Upper lobe of right lung (tissue), 1 donor: ENCODE data around the gene SDF4. TPM values are rescaled to one million over a fixed set of nuclear protein-coding genes. Genes with fewer than 3 reads are reported as not detected.

Source experiments
- ATAC-seq: fragments of 200-7000 bp; cut with Tn5 transposase; one replicate; pipeline ENCODE4 v1.9.1; 2020; ENCODE audit warnings: mild to moderate bottlenecking, moderate library complexity
- DNase-seq: peaks from one replicate; pipeline ENCODE4 v3.0.0-alpha.2; 2020
- H3K27ac ChIP-seq: fragments of 200-600 bp; one replicate; pipeline ENCODE4 v1.8.0; 2022
- H3K27me3 ChIP-seq: fragments of 200-600 bp; one replicate; pipeline ENCODE4 v1.8.0; 2022; ENCODE audit warnings: mild to moderate bottlenecking
- H3K36me3 ChIP-seq: fragments of 200-600 bp; one replicate; pipeline ENCODE4 v1.8.0; 2022
- H3K4me1 ChIP-seq: fragments of 200-600 bp; one replicate; pipeline ENCODE4 v1.8.0; 2022
- H3K4me3 ChIP-seq: fragments of 200-600 bp; one replicate; pipeline ENCODE4 v1.8.0; 2022; ENCODE audit warnings: mild to moderate bottlenecking
- H3K9me3 ChIP-seq: fragments of 200-600 bp; one replicate; pipeline ENCODE4 v1.8.0; 2022
- intact Hi-C: fragments of 100-400 bp; cut with DNase I; formaldehyde crosslinking; loops from one replicate; pipeline ENCODE4 v1.11.0; 2022
- total RNA-seq: library from RNA; stranded (reverse); fragmentation: NEBNext Ultra II Directional; extraction: Animal tissue kit (Norgen Biotek cat#: 25700); gene quantifications from one replicate; pipeline ENCODE4 v1.2.1, GENCODE V29; 2021
- TF ChIP-seq, protein P1 (sequence below): fragments of 200-600 bp; IDR thresholded peaks from one replicate; pipeline ENCODE4 v1.8.0; 2022; ENCODE audit warnings: antibody characterized with exemption
- donor health status: DM: no; HTN: yes; CAD: no; lungs with severe emphysema.

SDF4 gene
- total RNA-seq, 1 donor from 2014 or later = 132 TPM

DNA sequence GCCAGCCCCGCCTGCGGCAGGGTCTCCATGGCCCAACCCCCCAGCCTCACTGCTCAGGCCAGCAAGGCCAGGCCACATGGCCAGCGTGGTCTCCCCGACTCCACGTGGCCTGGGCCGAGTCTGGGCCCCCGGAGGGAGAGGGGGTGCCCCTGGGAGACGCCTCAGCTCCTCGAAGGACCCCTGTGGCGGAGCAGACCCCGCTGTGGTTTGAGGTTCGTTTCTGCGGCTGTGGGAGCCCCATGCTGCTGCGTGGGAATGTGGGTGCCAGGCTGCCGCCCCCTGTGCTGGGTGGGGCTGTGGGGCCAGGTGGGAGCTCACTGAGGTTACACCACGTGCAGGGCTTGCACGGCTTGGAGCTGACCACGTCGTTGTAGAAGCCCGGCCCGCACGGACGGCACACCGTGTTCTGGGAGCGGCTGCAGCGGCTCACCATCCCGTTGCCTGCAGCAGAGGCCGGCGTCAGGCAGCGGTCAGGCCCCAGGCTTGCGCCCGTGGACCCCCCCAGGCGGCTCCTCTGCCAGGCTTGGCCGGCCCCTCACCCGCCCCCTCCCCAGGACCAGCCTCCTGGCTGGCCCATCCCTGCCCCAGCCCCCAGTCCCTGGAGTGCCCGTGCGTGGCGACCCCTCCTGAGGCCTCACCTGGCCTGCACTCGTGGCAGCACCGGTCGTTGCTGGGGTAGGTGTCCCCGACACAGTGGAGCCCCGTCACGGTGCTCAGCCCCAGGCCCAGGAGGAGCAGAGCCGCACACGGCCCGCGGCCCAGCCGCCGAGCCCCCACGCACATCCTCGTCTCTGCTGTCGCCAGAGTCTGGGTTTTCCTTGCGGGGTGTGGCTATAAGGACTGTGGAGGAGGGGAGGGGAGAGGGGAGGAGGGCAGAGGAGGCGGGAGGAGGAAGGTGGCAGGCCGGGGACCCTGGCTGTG is 18.2 kb downstream of the SDF4 start, which contains the start of gene TNFRSF4:
TSS of gene TNFRSF4 (minus strand) at position 809 of the 921 bp plus-strand sequence. CDS start at position 783, 26 bp downstream.
- peaks cover 20% of the 10 kb centered on the region for H3K36me3 ChIP-seq
- H3K4me1 ChIP-seq = peaks cover 12% of the 10 kb centered on the region
- peak within 1 kb of the TSS; percentile 71 for H3K27ac ChIP-seq
- intact Hi-C loops = no loop called here
- peak within 1 kb of the TSS; percentile 44 for H3K4me3 ChIP-seq
- no peaks in the 10 kb centered on the region for H3K27me3 ChIP-seq
- ATAC-seq = peak; percentile 2
- TF ChIP-seq, protein P1, sequence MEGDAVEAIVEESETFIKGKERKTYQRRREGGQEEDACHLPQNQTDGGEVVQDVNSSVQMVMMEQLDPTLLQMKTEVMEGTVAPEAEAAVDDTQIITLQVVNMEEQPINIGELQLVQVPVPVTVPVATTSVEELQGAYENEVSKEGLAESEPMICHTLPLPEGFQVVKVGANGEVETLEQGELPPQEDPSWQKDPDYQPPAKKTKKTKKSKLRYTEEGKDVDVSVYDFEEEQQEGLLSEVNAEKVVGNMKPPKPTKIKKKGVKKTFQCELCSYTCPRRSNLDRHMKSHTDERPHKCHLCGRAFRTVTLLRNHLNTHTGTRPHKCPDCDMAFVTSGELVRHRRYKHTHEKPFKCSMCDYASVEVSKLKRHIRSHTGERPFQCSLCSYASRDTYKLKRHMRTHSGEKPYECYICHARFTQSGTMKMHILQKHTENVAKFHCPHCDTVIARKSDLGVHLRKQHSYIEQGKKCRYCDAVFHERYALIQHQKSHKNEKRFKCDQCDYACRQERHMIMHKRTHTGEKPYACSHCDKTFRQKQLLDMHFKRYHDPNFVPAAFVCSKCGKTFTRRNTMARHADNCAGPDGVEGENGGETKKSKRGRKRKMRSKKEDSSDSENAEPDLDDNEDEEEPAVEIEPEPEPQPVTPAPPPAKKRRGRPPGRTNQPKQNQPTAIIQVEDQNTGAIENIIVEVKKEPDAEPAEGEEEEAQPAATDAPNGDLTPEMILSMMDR = no peak
- no peak for DNase-seq
- no peaks in the 10 kb centered on the region for H3K9me3 ChIP-seq

DNA sequence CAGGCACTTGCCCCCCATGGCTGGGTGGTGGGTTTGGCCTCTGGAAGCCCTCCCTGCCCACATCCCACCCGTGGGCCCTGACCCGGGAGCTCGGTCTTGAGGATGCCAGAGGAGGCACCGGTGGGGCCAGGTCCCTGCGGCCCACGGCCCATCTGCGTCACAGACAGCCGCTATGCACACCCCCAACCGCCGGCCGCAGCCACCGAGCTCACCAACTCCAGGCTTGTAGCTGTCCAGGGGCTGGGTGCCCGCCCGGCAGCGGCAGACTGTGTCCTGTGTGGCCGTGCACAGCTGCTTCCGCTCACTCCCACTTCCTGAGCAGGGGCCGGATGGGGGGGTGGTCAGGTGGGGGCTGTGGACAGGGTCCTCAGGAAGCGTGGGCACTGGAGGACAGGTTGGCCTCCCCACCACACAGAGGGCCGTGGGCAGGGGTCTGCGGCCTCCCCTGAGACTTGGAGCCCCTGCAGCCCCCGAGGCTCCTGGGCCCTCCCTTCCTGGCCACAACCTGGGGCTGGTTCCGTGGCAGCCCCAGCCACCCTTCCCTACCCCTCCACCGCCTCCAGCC is 18.9 kb downstream of the SDF4 start:
- Histone ChIP-seq H3K4me1 (peaks cover 12% of the 10 kb centered on the region), H3K27ac (peak overlapping the region; percentile 71), H3K9me3 (no peaks in the 10 kb centered on the region), H3K4me3 (peak overlapping the region; percentile 44), H3K36me3 (peaks cover 13% of the 10 kb centered on the region), H3K27me3 (no peaks in the 10 kb centered on the region)
- TF ChIP-seq, protein P1 = no peak
- intact Hi-C loops = no loop called here
- DNase-seq (peak; percentile 78), ATAC-seq (peak; percentile 44)

DNA sequence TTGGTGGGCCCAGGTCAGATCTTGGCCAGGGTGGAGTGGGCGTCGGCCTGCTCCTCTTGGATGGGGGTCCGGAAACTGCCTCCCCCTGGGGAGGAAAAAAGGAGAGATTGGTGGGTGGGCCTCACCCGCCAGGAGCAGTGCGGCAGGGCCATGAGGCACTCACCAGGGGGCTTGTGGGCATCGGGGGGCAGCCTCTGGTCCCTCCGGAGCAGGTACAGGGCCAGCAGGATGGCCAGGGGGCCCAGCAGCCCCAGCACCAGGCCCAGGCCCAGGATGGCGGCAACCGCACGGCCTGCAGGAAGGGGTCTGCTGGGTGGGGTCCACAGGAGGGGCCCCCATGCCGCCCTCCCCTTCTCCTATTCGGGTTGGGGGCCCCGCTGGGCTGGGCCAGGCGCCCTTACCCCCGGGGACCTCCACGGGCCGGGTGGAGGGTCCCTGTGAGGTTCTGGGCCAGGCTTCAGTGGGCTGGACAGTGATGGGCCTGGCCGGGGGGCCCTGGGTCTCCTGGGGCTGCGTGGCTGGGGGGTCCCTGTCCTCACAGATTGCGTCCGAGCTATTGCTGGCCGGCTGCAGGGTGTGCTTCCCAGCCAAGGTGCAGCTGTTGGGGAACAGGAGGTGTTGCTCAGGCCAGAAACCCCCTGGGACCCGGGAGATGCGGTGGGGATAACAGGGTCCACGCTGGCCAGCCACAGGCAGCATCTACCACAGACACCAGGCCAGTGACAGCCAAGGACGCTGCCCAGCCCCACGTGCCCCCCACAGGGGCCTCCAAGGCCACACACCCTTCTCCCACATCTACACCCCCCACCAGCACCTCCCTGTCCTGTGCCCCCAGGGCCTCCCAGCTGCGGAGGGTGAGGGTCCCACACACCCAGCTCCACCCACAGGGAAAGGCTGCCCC is 20.0 kb downstream of the SDF4 start:
- H3K4me1 ChIP-seq = peaks cover 12% of the 10 kb centered on the region
- H3K27ac ChIP-seq = peak overlapping the region; percentile 71
- peaks cover 3% of the 10 kb centered on the region for H3K36me3 ChIP-seq
- DNase-seq = no peak
- intact Hi-C loops = no loop called here
- TF ChIP-seq, protein P1 = no peak
- H3K4me3 ChIP-seq = no peak overlapping the region
- H3K9me3 ChIP-seq = no peaks in the 10 kb centered on the region
- peaks cover 9% of the 10 kb centered on the region for H3K27me3 ChIP-seq
- ATAC-seq = no peak

DNA sequence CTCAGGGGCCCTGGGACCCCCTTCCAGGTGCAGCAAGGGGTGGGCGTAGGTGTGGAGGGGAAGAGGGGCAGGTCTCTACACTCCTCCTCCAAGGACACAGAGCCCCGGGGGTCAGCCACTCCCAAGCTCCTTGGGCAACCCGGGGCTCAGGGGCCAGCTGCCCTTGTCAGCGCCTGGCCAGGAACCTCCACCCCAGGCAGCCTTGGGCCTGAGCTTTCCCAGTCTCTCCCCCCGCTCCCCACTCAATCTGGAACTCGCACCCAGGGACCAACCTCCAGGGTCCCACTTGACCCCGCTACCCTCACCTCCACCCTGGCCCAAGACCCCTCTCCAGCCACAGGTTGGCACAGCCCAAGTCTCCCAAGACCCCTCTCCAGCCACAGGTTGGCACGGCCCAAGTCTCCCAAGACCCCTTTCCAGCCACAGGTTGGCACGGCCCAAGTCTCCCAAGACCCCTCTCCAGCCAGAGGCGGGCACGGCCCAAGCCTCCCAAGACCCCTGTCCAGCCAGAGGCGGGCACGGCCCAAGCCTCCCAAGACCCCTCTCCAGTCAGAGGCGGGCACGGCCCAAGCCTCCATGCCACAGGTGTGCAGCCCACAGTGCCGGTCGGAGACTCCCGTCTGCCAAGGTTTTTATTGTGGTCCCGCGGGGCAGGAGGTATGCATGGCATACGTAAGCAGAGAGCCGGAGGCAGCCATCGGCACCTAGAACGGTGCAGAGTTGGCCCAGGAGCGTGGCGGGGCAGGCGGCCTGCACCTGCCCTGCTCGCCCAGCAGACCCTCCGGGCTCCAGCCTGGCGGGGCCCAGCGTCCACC is 20.9 kb downstream of the SDF4 start:
- TF ChIP-seq, protein P1 = no peak
- DNase-seq (no peak), ATAC-seq (no peak)
- Histone ChIP-seq H3K27me3 (peaks cover 18% of the 10 kb centered on the region), H3K36me3 (no peaks in the 10 kb centered on the region), H3K4me3 (no peak overlapping the region), H3K9me3 (no peaks in the 10 kb centered on the region), H3K27ac (no peak overlapping the region), H3K4me1 (peaks cover 16% of the 10 kb centered on the region)
- intact Hi-C loops = no loop called here
